Stimulated activated CD8-positive, alpha-beta memory T cell treated with anti-CD3 and anti-CD28 coated beads, Interleukin-7, amount 100 ng/mL, for 1 hour (primary cell): ENCODE measurements around the gene WEE1.

ENCODE experiments used
- DNase-seq, 2 donors: peaks; one replicate each; pipeline ENCODE4 v3.0.0-alpha.2; 2020; ENCODE audit warnings: low read depth in 2 of 2

WEE1 gene

DNA sequence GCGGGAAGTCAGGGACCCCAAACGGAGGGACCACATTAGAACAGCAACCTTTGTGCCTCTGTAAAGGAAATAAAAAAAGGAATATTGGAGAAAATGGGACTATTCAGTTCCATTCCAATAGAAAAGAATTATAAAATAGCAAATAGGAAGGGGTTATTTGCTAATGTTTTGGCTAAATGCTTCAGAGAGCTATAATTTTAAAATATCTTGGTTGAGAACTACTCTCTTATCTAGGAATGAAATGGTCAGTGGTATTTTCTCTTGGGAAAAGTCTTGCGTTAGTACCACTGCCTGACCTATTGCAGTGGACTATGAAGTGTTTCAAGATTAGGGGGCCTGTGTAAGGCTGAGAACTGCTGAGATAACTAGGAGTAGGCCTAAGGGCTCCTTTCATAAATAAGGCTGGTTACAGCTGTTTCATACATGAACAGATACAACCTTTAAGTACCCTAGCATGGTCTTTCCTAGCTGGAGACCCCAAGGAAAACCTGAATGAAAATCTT, 6.9 kb upstream of the WEE1 start:
- DNase-seq, result no peak

DNA sequence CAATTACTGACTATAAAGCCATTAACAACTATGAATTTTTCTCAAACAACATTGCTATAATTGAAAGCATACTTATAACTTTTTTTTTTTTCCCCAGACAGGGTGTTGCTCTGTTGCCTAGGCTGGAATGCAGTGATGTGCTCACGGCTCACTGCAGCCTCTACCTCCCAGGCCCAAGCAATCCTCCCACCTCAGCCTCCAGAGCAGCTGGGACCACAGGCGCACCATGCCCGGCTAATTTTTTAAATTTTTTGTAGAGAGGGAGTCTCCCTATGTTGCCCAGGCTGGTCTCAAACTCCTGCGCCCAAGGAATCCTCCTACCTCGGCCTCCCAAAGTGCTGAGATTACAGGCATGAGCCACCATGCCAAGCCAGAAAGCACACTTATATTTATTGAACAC, 6.1 kb upstream of the WEE1 start:
- DNase-seq, result no peak

DNA sequence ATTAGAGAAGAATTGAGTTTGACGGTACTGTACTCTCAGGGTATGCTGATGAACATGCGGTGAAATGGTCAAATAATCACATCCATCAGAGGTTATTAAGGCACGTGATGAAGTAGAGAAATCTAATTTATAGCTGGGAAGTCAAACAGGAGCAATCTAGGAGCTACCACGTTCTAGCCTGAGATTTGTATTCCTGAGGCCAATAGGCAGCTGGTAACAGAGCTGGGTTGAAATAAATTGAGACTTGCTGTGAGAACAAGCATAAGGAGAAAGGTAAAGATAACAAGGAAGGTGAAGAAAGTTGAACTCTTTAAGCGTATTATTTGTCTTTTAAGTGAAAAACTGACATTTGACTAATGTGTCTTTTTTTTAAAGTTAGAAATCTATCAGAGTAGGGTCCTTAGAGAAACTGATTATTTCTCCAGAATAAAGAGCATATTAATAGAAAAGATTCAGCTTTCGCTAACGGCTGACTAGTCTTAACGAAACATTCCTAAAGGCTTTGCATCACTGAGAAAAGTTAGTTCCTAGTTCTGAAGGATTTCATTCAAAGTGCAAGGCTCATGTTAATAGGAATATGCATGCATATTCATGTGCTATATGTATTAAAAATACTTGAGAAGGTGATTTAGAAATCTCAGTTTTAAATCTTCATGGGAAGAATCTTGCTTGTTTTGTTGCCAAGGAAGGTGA, 5.2 kb upstream of the WEE1 start:
- DNase-seq, result no peak

DNA sequence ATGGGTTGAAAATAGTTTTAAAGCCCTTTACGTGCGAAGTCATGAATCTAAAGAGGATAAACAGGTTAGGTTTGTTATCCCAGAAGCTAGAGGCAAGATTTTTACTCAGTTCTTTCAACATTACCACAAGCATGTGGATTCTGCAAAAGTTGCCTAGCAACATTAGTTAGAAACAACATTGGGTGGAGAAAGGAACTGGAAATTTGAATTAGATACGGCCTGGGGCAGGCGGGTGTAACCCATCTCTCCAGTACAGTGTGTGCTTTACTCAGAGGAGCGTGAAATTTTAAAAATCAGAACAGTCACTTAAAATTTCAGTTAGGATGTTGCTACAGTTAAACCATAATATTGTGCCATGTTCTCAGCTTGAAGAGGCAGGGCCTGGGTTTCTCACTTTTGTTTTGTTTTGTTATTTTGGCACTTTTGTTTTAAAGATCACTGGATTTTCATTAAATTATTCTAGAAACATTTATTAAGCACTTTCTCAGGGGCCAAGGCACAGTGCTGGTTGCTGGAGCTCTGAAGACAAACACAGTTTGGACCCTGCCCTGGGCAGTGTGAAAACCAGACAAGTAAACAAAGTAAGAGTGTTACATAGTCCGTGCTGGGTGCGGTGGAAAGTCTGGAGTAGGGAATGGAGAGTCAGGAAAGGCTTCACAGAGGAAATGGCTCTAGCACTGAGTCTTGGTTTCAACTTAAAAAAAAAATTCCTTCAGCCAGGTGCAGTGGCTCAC, 4.4 kb upstream of the WEE1 start:
- no peak for DNase-seq

DNA sequence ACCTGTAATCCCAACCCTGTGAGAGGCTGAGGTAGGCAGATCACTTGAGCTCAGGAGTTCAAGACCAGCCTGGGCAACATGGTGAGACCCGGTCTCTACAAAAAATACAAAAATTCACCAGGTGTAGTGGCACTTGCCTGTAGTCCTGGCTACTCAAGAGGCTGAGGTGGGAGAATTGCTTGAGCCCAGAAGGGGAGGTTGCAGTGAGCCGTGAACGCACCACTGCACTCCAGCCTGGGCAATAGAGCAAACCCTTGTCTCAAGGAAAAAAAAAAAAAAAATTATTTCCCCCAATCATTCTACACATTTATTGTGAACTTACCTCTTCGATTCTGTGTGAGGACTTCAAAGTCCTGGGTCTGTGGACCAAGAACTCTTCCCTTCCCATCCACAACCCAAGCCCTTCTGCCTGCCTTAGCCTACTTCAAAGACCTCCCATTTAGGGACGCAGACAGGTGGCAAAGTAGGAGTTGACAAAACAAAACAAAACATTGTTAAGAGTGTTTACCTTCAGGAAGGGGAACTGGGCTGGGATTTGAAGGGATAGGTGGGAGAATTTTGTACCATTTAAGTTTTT, 3.8 kb upstream of the WEE1 start:
- DNase-seq, result no peak

DNA sequence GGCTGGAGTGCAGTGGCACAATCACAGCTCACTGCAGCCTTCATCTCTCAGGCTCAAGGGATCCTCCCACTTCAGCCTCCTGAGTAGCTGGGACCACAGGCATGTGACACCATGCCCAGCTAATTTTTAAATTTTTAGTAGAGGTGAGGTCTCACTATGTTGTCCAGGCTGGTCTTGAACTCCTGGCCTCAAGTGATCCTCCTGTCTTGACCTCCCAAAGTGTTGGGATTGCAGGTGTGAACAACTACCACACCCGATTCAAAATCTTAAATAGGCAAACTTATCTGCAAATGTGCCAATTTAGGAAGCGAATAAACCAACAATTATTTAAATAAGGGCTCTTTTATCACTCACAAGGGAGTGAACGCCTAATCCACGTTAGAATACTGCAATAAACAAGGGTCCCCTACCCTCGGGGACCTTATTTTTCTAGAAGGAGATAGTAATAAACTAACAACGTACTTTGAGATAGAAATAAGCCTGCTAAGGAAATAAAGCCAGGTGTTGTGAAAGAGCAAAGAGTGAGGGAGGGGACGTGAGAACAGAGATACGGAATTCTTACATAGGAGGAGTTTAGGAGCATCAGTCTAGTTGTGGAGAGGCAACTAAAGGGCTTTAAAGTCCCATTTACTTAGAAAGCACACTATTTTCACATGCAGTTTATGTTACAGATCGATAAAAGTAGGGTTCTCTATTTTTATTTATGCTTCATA, 3.0 kb upstream of the WEE1 start:
- DNase-seq, result no peak

DNA sequence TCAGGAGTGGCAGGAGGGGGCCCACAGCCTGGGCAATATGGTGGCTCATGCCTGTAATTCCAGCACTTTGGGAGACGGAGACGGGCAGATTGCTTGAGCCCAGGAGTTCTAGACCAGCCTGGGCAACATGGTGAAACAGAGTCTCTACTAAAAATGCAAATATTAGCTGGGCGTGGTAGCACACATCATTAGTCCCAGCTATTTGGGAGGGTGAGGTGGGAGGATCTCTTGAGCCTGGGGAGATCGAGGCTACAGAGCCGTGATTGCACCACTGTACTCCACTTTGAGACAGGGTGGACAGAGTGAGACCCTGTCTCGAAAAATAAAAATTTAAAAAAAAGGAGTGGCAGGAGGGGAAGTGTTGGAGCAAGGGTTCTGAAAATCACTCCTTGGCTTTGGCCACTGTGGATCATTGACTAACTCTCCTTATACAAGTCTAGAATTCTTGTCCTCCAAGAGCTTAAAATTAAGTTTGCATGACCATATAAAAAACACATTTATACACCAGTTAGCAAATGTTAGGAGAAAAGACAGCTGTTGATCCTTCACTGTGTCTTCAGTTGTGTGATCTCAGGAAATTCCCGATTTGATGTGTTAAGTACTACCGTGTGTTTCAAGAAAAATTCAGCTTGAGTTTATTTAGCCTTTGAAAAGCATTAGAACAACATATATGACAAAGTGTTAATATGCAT, 2.3 kb upstream of the WEE1 start:
- no peak for DNase-seq

DNA sequence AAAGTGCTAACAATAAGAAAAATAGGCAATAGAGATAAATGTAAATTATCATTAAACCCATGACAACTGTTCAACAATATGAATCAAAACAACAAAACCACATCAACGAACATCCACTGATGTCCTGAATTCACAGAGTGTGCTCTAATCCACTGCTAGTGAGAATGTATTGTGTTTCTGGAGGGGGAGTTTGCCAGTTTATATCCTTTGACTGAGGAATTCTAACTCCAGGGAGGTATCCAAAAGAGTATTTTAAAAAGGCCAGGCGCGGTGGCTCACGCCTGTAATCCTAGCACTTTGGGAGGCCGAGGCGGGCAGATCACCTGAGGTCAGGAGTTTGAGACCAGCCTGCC, 1.7 kb upstream of the WEE1 start:
- DNase-seq, result no peak

DNA sequence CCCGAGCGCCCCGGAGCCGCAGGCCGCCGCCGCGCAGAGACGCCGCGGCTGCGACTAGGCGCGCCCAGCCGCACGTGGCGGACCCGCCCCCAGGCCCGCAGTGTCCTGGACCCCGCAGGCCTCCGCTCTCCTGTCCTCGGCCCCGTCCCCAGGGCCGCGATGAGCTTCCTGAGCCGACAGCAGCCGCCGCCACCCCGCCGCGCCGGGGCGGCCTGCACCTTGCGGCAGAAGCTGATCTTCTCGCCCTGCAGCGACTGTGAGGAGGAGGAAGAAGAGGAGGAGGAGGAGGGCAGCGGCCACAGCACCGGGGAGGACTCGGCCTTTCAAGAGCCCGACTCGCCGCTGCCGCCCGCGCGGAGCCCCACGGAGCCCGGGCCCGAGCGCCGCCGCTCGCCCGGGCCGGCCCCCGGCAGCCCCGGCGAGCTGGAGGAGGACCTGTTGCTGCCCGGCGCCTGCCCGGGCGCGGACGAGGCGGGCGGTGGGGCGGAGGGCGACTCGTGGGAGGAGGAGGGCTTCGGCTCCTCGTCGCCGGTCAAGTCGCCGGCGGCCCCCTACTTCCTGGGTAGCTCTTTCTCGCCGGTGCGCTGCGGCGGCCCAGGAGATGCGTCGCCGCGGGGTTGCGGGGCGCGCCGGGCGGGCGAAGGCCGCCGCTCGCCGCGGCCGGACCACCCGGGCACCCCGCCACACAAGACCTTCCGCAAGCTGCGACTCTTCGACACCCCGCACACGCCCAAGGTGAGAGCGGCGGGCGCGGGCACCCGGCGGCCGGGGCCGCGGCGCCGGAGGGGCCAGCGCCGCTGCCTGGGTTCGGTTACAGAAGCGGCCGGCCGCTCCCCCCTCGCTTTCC, 528 bp downstream of the WEE1 start:
- DNase-seq, result no peak

GRCh38 chr11:9574622-9575259, 1.3 kb downstream of the WEE1 start:
- no peak for DNase-seq

DNA sequence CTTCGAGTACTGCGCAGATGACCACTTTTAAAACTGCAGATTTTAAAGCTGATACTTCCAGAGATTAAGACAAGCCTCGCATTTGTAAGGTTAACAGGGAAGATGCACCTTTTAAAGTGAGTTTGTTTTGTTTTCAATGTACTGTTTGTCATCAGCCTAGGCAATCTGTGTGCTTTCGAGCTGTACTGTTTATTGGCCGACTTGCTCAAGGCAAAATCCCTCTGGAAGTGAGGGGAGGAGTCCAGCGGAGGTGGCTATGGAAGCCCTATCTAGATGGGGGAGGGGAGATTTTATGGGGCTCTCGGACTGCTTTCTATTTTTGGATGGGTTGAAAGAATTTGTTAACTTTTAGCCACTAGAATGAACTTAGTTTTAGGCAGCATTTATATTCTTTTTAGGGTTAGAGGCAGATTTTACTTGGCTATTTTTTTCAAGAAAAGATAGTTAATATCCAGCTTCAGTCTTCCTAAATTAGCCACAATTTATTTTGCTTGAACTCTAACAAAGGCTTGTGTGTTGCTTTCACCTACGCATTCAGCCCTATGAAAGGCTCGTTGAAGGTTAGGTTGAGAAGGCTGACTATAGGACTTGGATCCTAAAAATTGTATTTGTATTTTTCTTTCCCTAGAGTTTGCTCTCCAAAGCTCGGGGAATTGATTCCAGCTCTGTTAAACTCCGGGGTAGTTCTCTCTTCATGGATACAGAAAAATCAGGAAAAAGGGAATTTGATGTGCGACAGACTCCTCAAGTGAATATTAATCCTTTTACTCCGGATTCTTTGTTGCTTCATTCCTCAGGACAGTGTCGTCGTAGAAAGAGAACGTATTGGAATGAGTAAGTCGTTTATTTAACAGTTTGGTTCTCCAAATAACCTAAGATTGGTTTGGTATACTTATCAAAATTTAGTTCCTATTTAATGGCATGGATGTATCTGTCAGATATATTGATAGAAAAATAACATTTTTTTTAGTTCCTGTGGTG, 2.1 kb downstream of the WEE1 start:
- no peak for DNase-seq

- no peak for DNase-seq
Observed at GRCh38 chr11:9576701-9577381, 3.4 kb downstream of the WEE1 start.

GRCh38 chr11:9577556-9577955, 4.1 kb downstream of the WEE1 start:
- DNase-seq, result no peak

- DNase-seq, result no peak
Observed at GRCh38 chr11:9580894-9581293, 7.4 kb downstream of the WEE1 start.

DNA sequence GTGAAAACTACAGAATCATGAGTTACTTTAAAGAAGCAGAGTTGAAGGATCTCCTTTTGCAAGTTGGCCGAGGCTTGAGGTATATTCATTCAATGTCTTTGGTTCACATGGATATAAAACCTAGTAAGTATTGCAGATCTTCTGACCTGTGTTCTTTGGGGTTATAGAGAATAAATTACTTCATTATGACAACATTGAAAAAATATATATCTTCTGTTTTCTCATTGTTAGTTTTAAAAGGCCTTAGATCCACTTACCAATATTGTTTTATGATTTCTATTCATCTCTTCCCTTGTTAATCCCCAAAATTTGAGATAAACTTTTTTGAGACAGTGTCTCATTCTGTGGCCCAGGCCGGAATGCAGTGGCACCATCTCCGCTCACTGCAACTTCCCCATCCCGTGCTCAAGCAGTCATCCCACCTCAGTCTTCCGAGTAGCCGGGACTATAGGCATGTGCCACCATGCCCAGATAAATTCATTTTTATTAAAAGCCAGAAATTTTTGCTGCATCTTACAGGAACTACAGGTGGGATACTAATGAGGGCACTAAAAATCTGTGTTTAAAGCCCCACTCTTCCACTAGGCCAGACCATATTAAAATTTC, 8.2 kb downstream of the WEE1 start:
- DNase-seq, result no peak

DNA sequence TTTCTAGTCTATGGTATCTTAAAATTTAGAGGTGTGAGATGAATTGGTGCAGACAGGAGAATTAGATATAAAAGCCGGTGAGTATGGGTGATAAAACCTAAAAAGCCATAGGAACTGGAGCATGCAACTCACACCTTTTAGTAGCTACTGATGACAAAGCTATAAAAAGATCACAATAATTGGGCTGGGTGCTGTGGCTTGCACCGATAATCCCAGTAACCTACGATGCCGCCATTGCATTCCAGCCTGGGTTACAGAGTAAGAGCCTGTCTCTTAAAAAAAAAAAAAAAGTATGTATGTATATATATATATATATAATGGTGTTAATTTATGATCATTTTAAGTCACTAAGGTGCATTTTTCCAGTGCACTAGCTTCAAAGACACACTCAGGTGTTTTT, 17.2 kb downstream of the WEE1 start:
- DNase-seq, result no peak

DNA sequence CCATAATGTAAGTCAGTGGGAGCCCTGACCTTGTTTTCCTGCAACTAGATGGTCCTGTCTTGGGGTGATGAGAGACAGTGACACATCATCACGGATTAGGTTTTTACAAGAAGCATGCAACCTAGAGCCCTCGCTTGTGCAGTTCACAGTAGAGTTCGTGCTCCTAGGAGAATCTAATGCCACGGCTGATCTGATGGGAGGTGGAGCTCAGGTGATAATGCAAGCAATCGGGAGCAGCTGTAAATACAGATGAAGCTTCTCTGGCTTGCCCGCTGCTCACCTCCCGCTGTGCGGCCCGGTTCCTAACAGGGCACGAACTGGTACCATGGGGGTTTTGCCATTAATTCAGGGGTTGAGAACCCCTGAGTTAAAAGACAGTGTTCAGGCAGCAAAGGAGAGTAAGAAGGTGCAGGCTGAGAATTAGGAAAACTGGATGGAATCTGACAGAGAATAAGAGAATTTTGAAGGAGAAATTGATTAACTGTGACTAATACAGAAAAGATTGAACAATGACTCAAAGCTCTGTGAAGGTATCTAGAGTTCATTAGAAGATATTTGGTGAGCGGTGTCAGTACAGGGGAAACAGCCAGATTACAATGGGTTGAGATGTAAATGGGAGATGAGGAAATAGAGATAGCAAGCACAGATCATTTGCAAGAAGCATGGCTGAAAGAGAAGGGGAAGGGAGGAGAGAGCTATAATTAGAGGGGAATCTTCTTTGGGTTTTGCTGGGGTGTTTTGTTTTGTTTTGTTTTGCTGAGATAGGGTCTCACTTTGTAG, 21.0 kb downstream of the WEE1 start:
- DNase-seq, result no peak
